DOHH2 (cell line): ENCODE results near the gene SLC7A14.

Experiments used
- H3F3A ChIP-seq: fragments of 200-600 bp; sonication (generic), shearing (Covaris generic); 2 replicates; pipeline ENCODE4 v1.6.0; 2016; ENCODE audit warnings: antibody characterized with exemption, mild to moderate bottlenecking; ENCODE audit not compliant: control insufficient read depth, insufficient read depth
- H3K27ac ChIP-seq: fragments of 200-600 bp; sonication (generic); 2 replicates; pipeline ENCODE4 v1.5.1; 2014; ENCODE audit warnings: low read depth, mild to moderate bottlenecking, low read length, moderate library complexity
- H3K27me3 ChIP-seq: fragments of 200-600 bp; sonication (generic); 2 replicates; pipeline ENCODE4 v1.6.1; 2014; ENCODE audit warnings: mild to moderate bottlenecking, low read length, mixed read lengths; ENCODE audit not compliant: control insufficient read depth
- H3K36me3 ChIP-seq: fragments of 200-600 bp; sonication (generic); 2 replicates; pipeline ENCODE4 v1.6.1; 2014; ENCODE audit warnings: mild to moderate bottlenecking, low read length, moderate library complexity, mixed read lengths; ENCODE audit not compliant: control insufficient read depth
- H3K4me1 ChIP-seq: fragments of 200-600 bp; sonication (generic); 2 replicates; pipeline ENCODE4 v1.6.1; 2014; ENCODE audit warnings: mild to moderate bottlenecking, low read length, mixed read lengths; ENCODE audit not compliant: control insufficient read depth
- H3K4me2 ChIP-seq: fragments of 200-600 bp; sonication (generic); 2 replicates; pipeline ENCODE4 v1.6.0; 2014; ENCODE audit warnings: mild to moderate bottlenecking, low read length, moderate library complexity
- H3K4me3 ChIP-seq: fragments of 200-600 bp; sonication (generic); 2 replicates; pipeline ENCODE4 v1.5.1; 2014; ENCODE audit warnings: mild to moderate bottlenecking, low read length, mixed read lengths
- H3K79me2 ChIP-seq: fragments of 200-600 bp; sonication (generic); 2 replicates; pipeline ENCODE4 v1.6.1; 2014; ENCODE audit warnings: mild to moderate bottlenecking, low read length, mixed read lengths; ENCODE audit not compliant: control insufficient read depth
- H3K9me2 ChIP-seq: fragments of 200-600 bp; sonication (generic); replicated peaks from 2 replicates; pipeline ENCODE4 v1.6.1; 2014; ENCODE audit warnings: mild to moderate bottlenecking, low read length, mixed read lengths; ENCODE audit not compliant: control insufficient read depth
- H3K9me3 ChIP-seq: fragments of 200-600 bp; sonication (generic); 2 replicates; pipeline ENCODE4 v1.6.1; 2014; ENCODE audit warnings: antibody characterized with exemption, low read length, mixed read lengths; ENCODE audit not compliant: control insufficient read depth, insufficient read depth
- H4K20me1 ChIP-seq: fragments of 200-600 bp; sonication (generic); 2 replicates; pipeline ENCODE4 v1.6.0; 2014; ENCODE audit warnings: low read depth, mild to moderate bottlenecking, antibody characterized with exemption, low read length, moderate library complexity; ENCODE audit not compliant: control insufficient read depth, insufficient read depth
- EZH2phosphoT487 ChIP-seq: fragments of 200-600 bp; sonication (generic); IDR thresholded peaks from 2 replicates; pipeline ENCODE4 v1.6.1; 2017; ENCODE audit warnings: borderline replicate concordance, mild to moderate bottlenecking, antibody characterized with exemption, low read length, moderate library complexity, mixed read lengths
- TF ChIP-seq, protein P1 (sequence below): fragments of 200-600 bp; sonication (generic); IDR thresholded peaks from one replicate; pipeline ENCODE4 v1.5.1; 2014; ENCODE audit warnings: antibody characterized with exemption, mild to moderate bottlenecking, low read depth, low read length; ENCODE audit not compliant: poor library complexity, severe bottlenecking

The SLC7A14 gene

DNA sequence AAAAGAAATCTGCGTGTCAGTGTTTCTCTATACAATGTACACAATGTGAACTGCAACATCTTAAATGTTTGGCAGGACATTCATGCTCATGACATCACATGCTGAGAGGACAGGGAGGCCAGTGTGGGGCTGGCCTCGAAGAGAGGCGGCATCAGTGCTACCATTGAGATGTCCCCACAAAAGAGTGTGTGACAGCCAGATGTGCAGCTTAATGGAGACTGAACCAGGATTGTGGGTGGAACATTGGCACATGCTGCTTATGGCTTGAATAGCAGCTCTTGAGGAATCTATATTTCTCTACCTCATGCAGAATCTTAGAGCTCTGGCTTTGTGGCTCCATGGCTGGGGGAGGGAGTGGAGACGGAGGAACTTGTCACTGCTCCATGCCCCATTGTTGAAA lies 148.7 kb downstream of the SLC7A14 start:
- H3K9me3 ChIP-seq = no peaks in the 10 kb centered on the region
- H3K36me3 ChIP-seq = no peaks in the 10 kb centered on the region
- TF ChIP-seq EZH2phosphoT487 = no peak
- TF ChIP-seq, protein P1, sequence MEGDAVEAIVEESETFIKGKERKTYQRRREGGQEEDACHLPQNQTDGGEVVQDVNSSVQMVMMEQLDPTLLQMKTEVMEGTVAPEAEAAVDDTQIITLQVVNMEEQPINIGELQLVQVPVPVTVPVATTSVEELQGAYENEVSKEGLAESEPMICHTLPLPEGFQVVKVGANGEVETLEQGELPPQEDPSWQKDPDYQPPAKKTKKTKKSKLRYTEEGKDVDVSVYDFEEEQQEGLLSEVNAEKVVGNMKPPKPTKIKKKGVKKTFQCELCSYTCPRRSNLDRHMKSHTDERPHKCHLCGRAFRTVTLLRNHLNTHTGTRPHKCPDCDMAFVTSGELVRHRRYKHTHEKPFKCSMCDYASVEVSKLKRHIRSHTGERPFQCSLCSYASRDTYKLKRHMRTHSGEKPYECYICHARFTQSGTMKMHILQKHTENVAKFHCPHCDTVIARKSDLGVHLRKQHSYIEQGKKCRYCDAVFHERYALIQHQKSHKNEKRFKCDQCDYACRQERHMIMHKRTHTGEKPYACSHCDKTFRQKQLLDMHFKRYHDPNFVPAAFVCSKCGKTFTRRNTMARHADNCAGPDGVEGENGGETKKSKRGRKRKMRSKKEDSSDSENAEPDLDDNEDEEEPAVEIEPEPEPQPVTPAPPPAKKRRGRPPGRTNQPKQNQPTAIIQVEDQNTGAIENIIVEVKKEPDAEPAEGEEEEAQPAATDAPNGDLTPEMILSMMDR = no peak
- H3K27ac ChIP-seq = no peak overlapping the region
- H3F3A ChIP-seq = no peaks in the 10 kb centered on the region
- H3K4me3 ChIP-seq = no peak overlapping the region
- no peak overlapping the region for H3K4me2 ChIP-seq
- H3K79me2 ChIP-seq = no peaks in the 10 kb centered on the region
- peaks cover 11% of the 10 kb centered on the region; the same call in 1 of the 2 replicates for H3K27me3 ChIP-seq
- no peaks in the 10 kb centered on the region for H3K9me2 ChIP-seq
- H3K4me1 ChIP-seq = no peaks in the 10 kb centered on the region
- no peaks in the 10 kb centered on the region for H4K20me1 ChIP-seq

DNA sequence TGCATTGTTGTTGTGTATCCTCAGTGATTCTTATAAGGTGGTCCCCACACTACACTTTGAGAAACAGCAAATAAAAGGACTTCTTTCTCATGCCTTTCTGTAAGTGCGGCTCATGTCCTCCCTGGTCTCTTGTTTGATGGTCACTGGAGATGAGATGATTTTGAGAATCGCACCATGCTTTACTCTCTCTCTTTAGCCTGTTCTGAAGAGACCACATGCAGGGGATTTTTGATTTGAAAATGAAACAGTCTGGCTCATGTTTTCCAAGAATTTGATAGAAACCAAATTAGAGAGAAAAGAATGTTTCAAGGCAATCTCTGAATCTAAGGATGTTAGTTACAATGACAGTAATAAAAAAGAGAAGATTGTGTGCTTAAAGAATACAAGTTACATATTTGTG lies 149.2 kb downstream of the SLC7A14 start:
- H3K4me3 ChIP-seq = no peak overlapping the region
- H3K27ac ChIP-seq = no peak overlapping the region
- H3K9me3 ChIP-seq = no peaks in the 10 kb centered on the region
- TF ChIP-seq, protein P1 = no peak
- no peak for TF ChIP-seq EZH2phosphoT487
- no peaks in the 10 kb centered on the region for H3F3A ChIP-seq
- H4K20me1 ChIP-seq = no peaks in the 10 kb centered on the region
- H3K36me3 ChIP-seq = no peaks in the 10 kb centered on the region
- H3K27me3 ChIP-seq = peaks cover 11% of the 10 kb centered on the region; the same call in 1 of the 2 replicates
- no peak overlapping the region for H3K4me2 ChIP-seq
- no peaks in the 10 kb centered on the region for H3K79me2 ChIP-seq
- no peaks in the 10 kb centered on the region for H3K9me2 ChIP-seq
- no peaks in the 10 kb centered on the region for H3K4me1 ChIP-seq

DNA sequence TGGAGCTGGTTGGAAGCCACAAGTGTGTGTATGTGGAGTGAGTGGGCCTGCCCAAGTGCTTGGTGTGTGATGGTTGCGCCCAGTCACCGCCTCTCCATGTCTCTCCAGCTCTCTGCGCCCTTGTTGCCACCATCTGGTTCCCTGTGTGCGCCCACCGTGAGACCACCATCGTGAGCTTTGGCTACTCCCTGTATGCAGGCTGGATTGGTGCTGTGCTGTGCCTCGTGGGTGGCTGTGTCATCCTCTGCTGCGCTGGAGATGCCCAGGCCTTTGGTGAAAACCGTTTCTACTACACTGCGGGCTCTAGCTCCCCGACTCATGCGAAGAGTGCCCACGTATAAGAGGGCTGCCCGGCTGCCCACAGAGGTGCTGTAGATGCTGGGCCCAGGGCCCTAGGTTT lies 153.5 kb downstream of the SLC7A14 start:
- H3K27ac ChIP-seq = no peak overlapping the region
- H3K9me2 ChIP-seq = no peaks in the 10 kb centered on the region
- TF ChIP-seq, protein P1 = no peak
- no peak for TF ChIP-seq EZH2phosphoT487
- no peaks in the 10 kb centered on the region for H3F3A ChIP-seq
- H4K20me1 ChIP-seq = no peaks in the 10 kb centered on the region
- H3K4me1 ChIP-seq = no peaks in the 10 kb centered on the region
- H3K9me3 ChIP-seq = no peaks in the 10 kb centered on the region
- no peak overlapping the region for H3K4me2 ChIP-seq
- H3K79me2 ChIP-seq = no peaks in the 10 kb centered on the region
- peaks cover 4% of the 10 kb centered on the region; the same call in 1 of the 2 replicates for H3K27me3 ChIP-seq
- no peak overlapping the region for H3K4me3 ChIP-seq
- H3K36me3 ChIP-seq = no peaks in the 10 kb centered on the region
